Nucleus accumbens (tissue), 56 donors: Measurements from ENCODE around the gene MCM3AP.
"Not testable (repeated sequence)": the region's sequence is repeated elsewhere in the genome, so short reads cannot be mapped to it uniquely, and the experiment has no call there.

ENCODE experiments used
- DNase-seq, 56 donors: peaks; one replicate each; lab custom pipeline; 2025; lab: John Stamatoyannopoulos, UW

MCM3AP gene

GRCh38 chr21:46312949-46313348 is 27.5 kb upstream of the MCM3AP start:
- no peak for DNase-seq

DNA sequence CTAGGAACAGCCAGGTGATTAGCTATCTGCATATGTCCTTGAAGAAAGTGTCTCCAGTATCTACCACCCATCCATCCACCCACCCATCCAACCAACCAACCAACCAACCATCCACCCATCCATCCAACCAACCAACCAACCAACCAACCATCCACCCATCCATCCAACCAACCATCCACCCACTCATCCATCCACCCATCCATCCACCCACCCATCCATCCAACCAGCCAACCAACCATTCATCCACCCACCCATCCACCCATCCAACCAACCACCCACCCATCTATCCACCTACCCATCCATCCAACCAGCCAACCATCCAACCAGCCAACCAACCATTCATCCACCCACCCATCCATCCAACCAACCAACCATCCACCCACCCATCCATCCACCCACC is 26.2 kb upstream of the MCM3AP start:
- no peak for DNase-seq

GRCh38 chr21:46310260-46310659 is 24.8 kb upstream of the MCM3AP start:
- not testable (repeated sequence) for DNase-seq

- no peak for DNase-seq
These were observed 23.0 kb upstream of the MCM3AP start for GRCh38 chr21:46308431-46308830.

DNA sequence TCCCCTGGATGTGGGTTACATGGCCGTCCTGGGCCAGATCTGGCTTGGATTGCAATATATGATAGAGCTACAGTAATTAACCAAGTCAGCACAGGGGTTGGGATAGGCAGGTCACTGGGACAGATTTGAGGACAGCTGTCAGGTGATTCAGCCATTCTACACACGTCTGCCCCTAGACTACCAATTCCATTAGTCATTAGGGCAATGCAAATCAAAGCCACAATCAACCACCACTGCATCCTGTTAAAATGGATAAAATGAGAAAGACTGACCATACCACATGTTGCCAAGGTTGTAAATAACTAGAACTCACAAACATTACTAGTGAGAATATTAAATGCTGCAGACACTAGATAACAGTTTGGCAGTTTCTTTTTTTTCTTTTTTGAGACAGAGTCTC is 22.2 kb upstream of the MCM3AP start:
- DNase-seq: no peak

DNA sequence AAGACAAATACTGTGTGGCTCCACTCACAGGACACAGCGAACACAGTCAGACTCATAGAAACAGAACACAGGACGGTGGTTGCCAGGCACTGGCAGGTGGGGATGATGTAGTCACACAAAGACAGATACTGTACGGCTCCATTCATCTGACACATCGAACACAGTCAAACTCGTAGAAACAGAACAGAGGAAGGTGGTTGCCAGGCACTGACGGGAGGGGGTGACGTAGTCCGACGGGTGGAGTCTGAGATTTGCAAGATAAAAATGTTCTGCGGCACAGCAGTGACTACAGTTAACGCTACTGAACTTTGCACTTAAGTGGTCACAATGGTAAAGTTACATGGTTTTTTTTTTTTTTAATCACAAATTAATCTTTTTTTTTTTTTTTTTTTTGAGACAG is 19.5 kb upstream of the MCM3AP start:
- DNase-seq: peak in 29 of 56 donors; percentile 11 to 83 (median 41)

DNA sequence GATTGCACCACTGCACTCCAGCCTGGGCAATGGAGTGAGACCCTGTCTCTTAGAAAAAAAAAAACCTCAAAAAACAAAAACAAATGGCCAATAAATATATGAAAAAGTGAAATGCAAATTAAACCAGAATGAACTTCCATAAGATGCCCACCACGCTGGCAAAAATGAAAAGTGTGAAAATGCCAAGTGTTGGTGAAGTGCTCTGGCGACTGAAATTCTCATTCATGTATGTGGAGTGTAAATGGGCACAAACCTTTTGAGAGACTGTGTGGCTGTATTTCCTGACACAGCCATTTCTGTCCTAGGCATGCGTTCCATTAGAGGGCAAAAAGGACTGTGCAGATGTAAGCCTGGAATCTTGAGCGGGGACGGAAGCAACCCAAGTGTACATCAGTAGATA is 19.0 kb upstream of the MCM3AP start:
- DNase-seq: no peak

DNA sequence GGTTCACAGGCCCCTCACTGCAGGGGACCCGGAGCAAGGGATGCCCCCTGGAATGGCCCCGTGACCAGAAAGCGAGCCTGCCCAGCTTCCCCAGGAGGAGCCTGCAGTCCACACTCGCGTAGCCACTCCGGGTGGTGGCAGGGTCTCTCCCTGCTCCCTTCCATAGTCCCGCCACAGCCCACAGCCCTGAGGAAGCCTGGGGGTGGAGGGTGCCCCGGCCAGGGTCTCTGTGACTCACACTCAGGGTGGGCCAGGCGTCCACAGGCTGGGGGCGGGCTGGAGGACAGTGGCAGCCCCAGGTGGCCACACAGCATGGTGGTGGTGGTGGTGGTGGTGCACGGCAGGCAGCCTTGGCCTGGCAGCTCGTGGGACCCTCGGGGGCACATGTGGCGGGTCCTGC is 16.3 kb upstream of the MCM3AP start:
- DNase-seq: no peak

DNA sequence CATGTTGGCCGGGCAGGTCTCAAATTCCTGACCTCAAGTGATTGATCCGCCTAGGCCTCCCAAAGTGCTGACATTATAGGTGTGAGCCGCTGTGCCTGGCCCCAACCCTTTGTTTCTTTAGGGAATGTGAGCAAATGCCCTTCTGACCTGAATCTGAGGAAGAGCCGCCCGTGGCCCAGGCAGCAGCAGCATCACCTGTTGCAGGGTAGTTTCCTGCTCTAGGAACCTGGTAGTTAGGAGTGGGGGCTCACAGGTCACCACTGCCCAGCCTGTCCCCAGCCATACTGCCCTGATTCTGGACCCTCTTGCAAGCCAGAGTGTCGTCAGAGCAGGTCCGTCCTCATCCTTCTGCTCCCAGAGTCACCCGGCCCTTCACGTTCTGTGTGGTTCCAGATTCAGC is 13.8 kb upstream of the MCM3AP start:
- no peak for DNase-seq

DNA sequence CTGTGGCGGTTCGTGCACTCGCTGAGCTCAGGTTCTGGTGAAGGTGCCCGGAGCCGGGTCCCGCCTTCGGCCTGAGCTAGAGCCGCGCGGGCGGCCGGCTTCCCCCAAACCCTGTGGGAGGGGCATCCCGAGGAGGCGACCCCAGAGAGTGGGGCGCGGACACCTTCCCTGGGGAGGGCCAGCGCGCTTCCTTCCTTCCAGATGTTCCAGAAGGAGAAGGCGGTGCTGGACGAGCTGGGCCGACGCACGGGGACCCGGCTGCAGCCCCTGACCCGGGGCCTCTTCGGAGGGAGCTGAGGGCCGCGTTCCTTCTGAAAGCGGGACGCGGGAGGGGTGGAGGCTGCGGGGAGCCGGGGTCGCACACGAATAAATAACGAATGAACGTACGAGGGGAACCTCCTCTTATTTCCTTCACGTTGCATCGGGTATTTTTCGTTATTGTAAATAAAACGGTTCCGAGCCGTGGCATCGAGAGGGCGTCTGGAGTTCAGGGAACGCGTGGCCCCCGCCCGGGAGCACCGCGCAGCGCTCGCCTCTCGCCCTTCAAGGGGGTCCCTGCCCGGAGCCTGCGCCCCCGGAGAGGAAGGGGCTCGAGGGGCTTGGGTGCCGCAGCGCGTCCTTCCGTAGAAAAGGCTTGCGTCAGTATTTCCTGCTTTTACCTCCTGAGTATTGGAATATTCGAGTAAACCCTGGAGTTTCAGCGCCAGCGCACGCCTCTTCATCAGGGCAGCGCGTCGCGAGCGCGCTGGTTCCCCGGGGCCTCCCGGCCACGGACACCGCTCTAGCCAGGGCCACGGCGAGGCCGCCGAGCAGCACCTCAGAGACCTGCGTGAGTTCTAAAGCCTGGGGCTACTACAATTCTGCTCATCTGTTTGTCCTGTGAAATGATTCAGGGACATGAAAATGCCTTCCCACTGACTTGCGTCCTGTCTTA is 12.2 kb upstream of the MCM3AP start:
- peak in 1 of 56 donors; percentile 28 for DNase-seq

DNA sequence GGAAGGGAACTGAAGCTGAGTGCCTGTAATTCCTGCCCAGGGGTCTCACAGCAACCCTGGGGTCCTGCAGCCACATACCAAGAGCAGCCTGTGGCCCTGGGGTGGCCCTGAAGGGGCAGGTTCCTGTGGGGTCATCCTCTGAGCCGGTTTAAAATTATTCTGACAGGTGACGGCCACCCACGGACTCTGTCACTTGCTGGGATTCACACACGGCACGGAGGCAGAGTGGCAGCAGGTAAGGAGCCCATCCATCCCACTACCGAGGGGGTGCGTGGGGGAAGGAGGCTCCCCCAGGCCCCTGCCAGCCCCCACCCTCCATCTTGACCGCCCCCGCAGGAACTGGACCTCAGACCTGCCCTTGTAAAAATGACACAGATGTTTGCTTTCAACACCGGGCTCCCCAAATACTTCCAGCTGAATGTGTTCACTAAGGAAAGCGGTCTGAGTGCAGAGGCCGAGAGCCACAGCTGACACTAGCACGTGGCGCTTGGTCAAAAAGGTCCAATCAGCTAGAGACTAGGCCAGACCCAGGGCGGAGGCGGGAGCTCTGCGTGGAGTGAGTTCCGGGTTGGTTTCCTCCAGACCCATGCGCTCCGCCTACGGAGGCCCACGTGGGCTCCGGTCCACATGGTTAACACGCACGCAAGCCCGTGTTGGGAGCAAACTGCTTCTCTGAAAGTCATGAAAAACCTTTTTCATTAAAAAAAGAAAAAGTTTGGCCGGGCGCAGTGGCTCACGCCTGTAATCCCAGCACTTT is 10.8 kb upstream of the MCM3AP start:
- DNase-seq: peak in 7 of 56 donors; percentile 15 to 43 (median 32)

DNA sequence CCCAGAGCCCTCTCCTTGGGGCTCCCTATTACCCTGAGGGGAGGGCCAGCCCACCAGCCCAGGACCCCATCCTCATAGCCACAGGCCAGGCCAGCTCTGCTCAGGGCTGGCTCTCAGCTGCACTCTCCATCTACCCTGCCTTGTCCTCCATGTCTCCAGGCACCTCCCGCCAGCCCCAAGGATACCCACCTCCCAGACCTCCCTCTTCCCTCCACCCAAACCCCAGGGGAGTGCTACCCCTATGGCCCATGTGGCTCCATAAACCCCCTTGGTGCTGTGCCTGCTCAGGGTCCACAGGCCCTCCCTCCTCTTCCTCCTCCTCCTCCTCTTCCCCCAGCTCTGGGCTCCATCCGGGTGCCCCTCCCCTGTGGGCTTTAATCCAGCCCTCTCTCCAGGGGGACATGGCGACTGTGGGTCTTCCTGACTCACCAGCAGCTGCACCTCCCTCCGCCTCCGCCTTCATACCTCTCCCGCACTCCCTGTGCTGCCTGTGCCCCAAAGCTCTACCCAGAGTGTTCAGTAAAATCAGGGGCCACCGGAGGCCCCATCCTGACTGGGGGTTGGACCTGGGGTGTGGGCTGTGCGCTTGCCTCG is 9.9 kb upstream of the MCM3AP start:
- peak in 1 of 56 donors; percentile 20 for DNase-seq

- DNase-seq: no peak
These were observed 9.3 kb upstream of the MCM3AP start for GRCh38 chr21:46294647-46295176.

GRCh38 chr21:46291561-46291960 is 6.2 kb upstream of the MCM3AP start:
- no peak for DNase-seq

DNA sequence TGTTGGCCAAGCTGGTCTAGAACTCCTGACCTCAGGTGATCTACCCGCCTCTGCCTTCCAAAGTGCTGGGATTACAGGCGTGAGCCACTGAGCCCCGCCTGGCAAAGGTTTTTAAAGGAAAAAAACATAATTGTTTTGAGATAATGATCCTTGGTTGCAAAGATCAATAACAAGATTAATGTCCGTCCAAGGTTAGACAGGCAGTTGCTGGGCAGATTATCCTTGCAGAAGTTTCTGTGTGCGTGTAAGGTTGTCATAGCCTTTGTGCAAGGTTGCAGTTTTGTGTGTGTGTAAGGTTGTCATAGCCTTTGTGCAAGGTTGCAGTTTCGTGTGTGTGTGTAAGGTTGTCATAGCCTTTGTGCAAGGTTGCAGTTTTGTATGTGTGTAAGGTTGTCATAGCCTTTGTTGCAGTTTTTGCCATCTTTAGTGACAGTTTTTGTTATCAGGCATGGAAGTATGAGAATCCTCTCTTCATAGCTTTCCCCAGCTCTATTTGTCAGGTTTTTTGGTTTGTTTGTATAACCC is 4.3 kb upstream of the MCM3AP start:
- DNase-seq: no peak

- no peak for DNase-seq
These were observed 2.1 kb upstream of the MCM3AP start for GRCh38 chr21:46287541-46287940.

DNA sequence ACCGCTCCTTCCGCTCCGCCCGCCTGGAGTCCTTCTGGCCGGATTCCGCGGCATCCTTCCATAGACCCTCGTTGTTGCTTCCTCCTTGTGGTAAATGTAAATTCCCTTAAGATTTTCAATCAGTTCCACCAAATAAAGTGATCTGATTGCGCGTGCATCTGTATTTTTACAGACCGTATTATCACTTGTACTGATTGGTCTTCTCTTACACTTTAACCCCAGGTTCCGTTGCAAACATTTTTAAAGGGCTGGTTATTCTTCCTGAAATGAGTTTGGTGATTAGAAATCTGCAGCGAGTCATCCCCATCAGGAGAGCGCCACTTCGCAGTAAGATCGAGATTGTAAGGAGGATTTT is 1.2 kb upstream of the MCM3AP start:
- no peak for DNase-seq

DNA sequence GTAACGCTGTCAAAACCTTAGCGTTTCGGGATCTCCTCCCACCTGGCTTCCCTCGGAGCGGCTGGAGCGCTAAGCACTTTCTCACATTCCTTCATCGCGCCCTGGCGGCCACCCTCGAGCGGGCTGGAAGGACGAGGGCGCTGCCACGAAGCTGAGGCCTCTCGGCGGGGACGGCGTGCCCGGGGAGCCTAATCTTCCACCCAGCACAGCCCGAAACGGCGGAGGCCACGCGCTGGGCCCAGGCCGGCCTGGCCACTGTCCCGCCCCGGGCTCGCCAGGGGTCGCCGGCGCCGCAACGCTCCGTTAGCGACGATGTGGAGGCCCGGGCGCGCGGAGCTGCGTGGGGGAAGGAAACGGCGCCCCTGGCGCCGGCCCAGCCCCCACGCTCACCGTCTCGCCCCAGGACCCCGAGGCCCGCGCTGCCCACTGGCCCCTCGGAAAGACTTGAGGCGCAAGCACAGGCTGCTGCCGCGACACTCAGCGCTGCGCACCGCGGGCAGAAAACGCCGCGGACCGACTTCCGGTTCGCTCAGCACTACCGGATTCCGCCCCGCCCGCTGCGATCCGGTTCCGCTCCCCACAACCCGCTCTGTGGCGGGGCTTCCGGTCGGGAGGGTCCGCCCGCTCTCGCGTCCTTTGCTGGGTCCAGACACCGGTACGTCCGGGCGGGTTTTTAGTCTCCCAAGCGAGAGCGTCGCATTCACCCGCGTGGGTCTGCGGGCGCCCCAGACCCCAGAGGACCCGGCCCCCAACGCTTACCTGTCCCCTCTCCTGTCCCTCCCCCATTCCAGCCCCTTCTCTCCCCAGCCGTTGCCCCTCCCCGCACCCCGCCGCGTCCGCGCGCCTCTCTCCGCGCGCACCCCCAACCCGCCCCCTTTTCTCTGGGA is 593 bp upstream of the MCM3AP start, which contains the start of gene YBEY:
YBEY (plus strand) TSS at position 582 of the 887 bp plus-strand sequence. CDS start 572 bp downstream, outside the sequence.
- DNase-seq: peak in 55 of 56 donors; percentile 36 to 92 (median 81)

DNA sequence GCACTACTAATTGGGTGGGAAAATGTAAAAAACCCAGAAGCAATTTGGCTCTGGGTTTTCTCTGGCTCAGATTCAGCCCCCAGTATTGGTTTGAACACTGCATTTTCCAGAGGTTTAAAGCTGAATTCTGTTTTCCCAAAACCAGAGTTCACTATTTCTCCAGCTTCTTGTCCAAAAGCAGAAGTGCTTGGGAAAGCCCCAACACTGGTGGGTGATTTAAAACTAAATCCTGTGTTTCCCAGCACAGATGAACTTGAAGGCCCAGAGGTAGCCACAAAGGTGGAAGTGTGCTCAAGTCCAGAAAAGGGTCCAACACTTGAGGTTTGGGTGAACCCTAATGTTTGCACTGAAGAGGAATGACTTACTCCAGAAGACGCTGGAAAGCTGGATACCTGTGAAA is 678 bp downstream of the MCM3AP start:
- DNase-seq: no peak
